Parathyroid adenoma (tissue), 2 donors: ENCODE measurements around the gene POLR2J.
A peak's percentile ranks its signal among the peaks of the same experiment; 100 is the strongest.

Experiments used
- H2AFZ ChIP-seq: fragments of 300-600 bp; sonication (generic); one replicate; pipeline ENCODE4 v1.7.0; 2017; ENCODE audit warnings: antibody characterized with exemption, mild to moderate bottlenecking
- H3K27ac ChIP-seq: fragments of 300-600 bp; sonication (generic); one replicate; pipeline ENCODE4 v1.7.0; 2017
- H3K27me3 ChIP-seq: fragments of 300-600 bp; sonication (generic); one replicate; pipeline ENCODE4 v1.7.0; 2017; ENCODE audit warnings: low read length; ENCODE audit not compliant: control insufficient read depth, insufficient read depth
- H3K36me3 ChIP-seq: fragments of 300-600 bp; sonication (generic); one replicate; pipeline ENCODE4 v1.7.0; 2017; ENCODE audit warnings: low read length; ENCODE audit not compliant: control insufficient read depth, insufficient read depth
- H3K4me1 ChIP-seq: fragments of 300-600 bp; sonication (generic); one replicate; pipeline ENCODE4 v1.7.0; 2017; ENCODE audit warnings: control low read depth
- H3K4me2 ChIP-seq: fragments of 300-600 bp; sonication (generic); one replicate; pipeline ENCODE4 v1.7.0; 2017; ENCODE audit warnings: low read length
- H3K4me3 ChIP-seq: fragments of 300-600 bp; sonication (generic); one replicate; pipeline ENCODE4 v1.7.0; 2017; ENCODE audit warnings: low read depth, low read length
- H3K79me2 ChIP-seq: fragments of 300-600 bp; sonication (generic); one replicate; pipeline ENCODE4 v1.7.0; 2017; ENCODE audit warnings: control low read depth
- H3K9ac ChIP-seq: fragments of 300-600 bp; sonication (generic); one replicate; pipeline ENCODE4 v1.7.0; 2017; ENCODE audit warnings: mild to moderate bottlenecking
- H3K9me3 ChIP-seq: fragments of 300-600 bp; sonication (generic); one replicate; pipeline ENCODE4 v1.7.0; 2017; ENCODE audit warnings: low read length; ENCODE audit not compliant: control insufficient read depth
- TF ChIP-seq, protein P1 (sequence below): fragments of 300-600 bp; sonication (generic); IDR thresholded peaks from one replicate; pipeline ENCODE4 v1.7.0; 2017; ENCODE audit warnings: antibody characterized with exemption, mild to moderate bottlenecking
- donor health status: primary hyperparathyroidism.

POLR2J gene

DNA sequence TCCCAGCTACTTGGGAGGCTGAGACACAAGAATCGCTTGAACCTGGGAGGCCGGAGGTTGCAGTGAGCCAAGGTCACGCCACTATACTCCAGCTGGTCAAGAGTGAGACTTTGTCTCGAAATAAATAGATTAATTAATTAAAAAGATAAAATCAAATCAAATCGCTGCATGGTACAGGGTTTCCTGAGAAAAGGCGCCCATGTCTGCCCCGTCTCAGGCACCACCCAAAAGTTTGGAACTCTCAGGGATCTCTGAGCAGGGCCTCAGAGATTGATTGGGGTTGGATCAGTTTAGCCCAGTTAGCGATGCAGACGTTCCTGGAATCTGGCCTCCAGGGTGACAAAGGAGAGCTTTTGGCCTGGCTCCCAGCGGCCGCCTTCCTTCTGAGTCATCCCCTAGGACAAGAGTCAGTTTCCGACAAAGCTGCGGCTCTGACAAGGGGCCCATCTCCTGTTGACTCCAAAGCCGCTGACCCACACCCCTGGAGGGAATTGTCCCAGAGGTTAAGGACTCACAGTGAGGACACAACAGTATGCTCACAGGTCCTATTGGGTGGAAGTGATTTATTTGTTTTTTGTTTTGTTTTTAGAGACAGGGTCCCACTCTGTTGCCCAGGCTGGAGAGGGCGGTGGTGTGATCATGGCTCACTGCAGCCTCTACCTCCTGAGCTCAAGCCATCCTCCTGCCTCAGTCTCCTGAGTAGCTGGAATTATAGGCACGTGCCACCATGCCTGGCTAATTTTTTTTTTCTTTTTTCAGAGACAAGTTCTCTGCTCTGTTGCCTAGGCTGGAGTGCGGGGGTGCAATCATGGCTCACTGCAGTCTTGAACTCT, 38.5 kb downstream of the POLR2J start:
- no peaks in the 10 kb centered on the region for H3K27me3 ChIP-seq

DNA sequence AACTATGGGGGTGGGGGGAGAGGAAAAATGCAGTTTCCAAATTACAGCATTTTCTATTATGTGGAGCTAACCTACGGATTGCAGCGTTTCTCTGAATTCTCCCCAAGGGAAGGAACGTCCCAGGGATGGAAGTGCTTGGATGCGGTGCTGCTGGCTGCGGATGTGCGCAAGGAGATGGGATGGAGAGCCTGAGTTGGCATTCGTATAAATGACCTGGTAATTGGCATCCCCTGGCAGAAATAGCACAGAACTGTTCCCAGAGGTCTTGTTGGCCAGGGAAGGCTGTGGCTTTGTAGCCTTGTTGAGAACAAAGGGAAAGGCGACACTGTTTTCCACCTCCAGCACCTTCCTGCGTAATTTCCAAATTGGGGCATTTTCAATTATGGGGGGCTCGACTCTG, 42.6 kb downstream of the POLR2J start:
- H3K4me1 ChIP-seq, result peaks cover 19% of the 10 kb centered on the region
- H3K36me3 ChIP-seq, result no peaks in the 10 kb centered on the region
- no peak overlapping the region for H2AFZ ChIP-seq
- TF ChIP-seq, protein P1, sequence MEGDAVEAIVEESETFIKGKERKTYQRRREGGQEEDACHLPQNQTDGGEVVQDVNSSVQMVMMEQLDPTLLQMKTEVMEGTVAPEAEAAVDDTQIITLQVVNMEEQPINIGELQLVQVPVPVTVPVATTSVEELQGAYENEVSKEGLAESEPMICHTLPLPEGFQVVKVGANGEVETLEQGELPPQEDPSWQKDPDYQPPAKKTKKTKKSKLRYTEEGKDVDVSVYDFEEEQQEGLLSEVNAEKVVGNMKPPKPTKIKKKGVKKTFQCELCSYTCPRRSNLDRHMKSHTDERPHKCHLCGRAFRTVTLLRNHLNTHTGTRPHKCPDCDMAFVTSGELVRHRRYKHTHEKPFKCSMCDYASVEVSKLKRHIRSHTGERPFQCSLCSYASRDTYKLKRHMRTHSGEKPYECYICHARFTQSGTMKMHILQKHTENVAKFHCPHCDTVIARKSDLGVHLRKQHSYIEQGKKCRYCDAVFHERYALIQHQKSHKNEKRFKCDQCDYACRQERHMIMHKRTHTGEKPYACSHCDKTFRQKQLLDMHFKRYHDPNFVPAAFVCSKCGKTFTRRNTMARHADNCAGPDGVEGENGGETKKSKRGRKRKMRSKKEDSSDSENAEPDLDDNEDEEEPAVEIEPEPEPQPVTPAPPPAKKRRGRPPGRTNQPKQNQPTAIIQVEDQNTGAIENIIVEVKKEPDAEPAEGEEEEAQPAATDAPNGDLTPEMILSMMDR, result no peak
- no peak overlapping the region for H3K4me2 ChIP-seq
- no peak overlapping the region for H3K4me3 ChIP-seq
- no peak overlapping the region for H3K27ac ChIP-seq
- no peaks in the 10 kb centered on the region for H3K27me3 ChIP-seq
- no peaks in the 10 kb centered on the region for H3K79me2 ChIP-seq
- no peak overlapping the region for H3K9ac ChIP-seq
- H3K9me3 ChIP-seq, result no peaks in the 10 kb centered on the region

More for the DNA sequence above, 38.5 kb downstream of the POLR2J start:
- H3K79me2 ChIP-seq, result no peaks in the 10 kb centered on the region
- no peaks in the 10 kb centered on the region for H3K36me3 ChIP-seq
- peak overlapping the region; percentile 17 for H3K27ac ChIP-seq
- no peak overlapping the region for H3K4me3 ChIP-seq
- H3K9me3 ChIP-seq, result no peaks in the 10 kb centered on the region
- no peak overlapping the region for H3K4me2 ChIP-seq
- H3K9ac ChIP-seq, result no peak overlapping the region
- TF ChIP-seq, protein P1, result no peak
- no peak overlapping the region for H2AFZ ChIP-seq
- H3K4me1 ChIP-seq, result no peaks in the 10 kb centered on the region

DNA sequence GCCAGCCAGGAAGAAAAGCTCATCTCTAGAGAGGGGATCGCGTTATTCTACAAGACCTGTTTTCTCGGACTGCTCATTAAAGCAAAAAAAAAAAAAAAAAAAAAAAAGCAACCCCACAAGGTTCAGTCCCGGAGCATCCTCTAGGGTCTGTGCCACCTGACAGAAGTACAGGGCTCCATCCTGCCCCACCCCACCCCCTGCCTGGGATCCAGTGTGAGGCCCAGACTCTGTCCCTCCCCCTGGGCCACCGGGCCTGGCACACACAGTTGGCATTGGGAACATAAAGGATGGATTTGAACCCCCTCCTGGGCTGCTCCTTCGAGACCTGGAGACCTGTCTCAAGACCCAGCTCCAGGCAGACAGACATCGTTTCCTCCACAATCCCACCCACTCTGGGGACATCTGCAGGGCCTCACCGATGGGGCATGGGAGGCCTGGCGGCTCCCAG, 44.7 kb downstream of the POLR2J start:
- Histone ChIP-seq H3K27me3 (no peaks in the 10 kb centered on the region), H3K36me3 (no peaks in the 10 kb centered on the region), H3K9ac (no peak overlapping the region), H3K27ac (peak overlapping the region; percentile 57), H2AFZ (peak overlapping the region; percentile 85), H3K4me2 (peak overlapping the region; percentile 87), H3K9me3 (no peaks in the 10 kb centered on the region), H3K79me2 (no peaks in the 10 kb centered on the region), H3K4me3 (peak overlapping the region; percentile 82), H3K4me1 (peaks cover 24% of the 10 kb centered on the region)
- TF ChIP-seq, protein P1, result no peak

DNA sequence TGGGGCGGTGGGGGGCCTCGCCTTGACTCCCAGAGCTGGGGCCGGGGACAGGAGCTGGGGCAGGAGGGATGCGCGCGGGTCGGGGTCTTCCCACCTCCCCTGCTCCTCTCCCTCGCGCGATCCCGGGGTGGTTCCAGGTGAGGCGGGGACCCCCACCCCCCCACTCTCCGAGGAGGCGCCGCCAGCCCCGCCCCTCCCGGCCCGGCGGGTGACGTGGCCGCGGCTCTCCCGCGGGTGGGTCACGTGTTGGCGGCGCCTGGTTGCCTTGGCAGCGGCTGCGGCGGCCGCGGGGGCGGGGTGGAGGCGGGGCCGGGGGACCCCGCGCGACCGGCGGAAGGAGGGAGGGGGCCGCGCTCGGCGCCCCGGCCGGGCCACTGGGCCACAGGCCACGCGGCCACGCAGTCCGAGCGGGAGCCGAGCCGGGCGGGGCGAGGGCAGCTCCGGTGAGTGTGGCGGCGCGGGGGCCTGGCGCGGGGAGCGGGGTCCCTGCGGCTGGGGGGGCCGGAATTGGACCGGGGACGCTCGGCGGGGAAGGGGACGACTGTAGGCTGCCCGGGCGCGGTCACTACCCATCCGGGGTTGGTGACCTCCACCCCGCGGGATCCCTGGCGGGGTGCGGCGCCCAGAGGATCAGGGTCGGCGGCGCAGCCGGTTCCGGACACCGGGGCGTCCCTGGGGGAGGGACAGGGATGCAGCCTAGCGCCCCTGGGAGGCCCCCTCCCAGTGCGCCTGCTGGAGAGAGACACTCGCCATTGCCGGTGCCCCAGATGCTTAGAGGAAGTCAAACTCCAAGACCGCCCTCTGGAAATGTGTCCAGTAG, 45.3 kb downstream of the POLR2J start, which contains the start of gene ORAI2:
ORAI2 (plus strand) TSS at position 357 of the 820 bp plus-strand sequence. CDS start 5,382 bp downstream, outside the sequence.
- Histone ChIP-seq H3K27me3 (no peaks in the 10 kb centered on the region), H3K27ac (peak within 1 kb of the TSS; percentile 94), H3K4me2 (peak within 1 kb of the TSS; percentile 87), H2AFZ (peak within 1 kb of the TSS; percentile 85), H3K9me3 (no peaks in the 10 kb centered on the region), H3K4me3 (peak within 1 kb of the TSS; percentile 82), H3K4me1 (peaks cover 24% of the 10 kb centered on the region), H3K79me2 (no peaks in the 10 kb centered on the region), H3K36me3 (no peaks in the 10 kb centered on the region), H3K9ac (no peak within 1 kb of the TSS)
- TF ChIP-seq, protein P1, result no peak
